ENCODE measurements around the gene PLCD1.

DNA sequence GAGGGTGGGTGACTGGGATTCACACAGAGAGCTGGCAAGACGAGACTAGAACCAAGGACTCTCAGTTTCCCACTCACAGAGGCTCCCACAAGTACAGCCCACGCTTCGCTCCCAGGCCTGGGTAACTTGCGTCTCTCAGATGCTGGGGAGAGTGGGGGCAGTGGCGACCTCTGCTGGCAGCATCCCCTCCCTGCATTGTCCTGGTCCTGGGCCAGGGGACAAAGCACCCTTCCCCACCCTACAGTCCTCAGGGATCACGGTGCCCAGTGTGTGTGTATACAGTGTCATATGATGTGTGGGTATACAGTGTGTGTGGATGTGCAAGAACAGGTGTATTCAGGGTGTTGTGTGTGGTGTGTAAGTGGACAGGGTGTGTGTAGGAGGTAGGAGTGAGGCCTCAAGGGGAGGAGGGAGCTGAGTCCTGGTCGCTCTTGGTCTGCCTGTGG, 26.0 kb downstream of the PLCD1 start:
- TF ChIP-seq, protein P1, sequence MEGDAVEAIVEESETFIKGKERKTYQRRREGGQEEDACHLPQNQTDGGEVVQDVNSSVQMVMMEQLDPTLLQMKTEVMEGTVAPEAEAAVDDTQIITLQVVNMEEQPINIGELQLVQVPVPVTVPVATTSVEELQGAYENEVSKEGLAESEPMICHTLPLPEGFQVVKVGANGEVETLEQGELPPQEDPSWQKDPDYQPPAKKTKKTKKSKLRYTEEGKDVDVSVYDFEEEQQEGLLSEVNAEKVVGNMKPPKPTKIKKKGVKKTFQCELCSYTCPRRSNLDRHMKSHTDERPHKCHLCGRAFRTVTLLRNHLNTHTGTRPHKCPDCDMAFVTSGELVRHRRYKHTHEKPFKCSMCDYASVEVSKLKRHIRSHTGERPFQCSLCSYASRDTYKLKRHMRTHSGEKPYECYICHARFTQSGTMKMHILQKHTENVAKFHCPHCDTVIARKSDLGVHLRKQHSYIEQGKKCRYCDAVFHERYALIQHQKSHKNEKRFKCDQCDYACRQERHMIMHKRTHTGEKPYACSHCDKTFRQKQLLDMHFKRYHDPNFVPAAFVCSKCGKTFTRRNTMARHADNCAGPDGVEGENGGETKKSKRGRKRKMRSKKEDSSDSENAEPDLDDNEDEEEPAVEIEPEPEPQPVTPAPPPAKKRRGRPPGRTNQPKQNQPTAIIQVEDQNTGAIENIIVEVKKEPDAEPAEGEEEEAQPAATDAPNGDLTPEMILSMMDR (IDR thresholded peaks at IDR 0.05), result peak in 1 of 3 donors; percentile 15
- no peak for TF ChIP-seq POLR2A (IDR thresholded peaks at IDR 0.05)
